MM.1S (cell line): ENCODE results near the gene ZNF479.
"Not testable (repeated sequence)": the region's sequence is repeated elsewhere in the genome, so short reads cannot be mapped to it uniquely, and the experiment has no call there.

Experiments
- DNase-seq: peaks from one replicate; pipeline ENCODE4 v3.0.0-alpha.2; 2015
- H2AFZ ChIP-seq: fragments of 300-600 bp; sonication (generic); 2 replicates; pipeline ENCODE4 v1.6.0; 2016; ENCODE audit warnings: antibody characterized with exemption, low read length
- H3F3A ChIP-seq: fragments of 300-600 bp; sonication (generic); 2 replicates; pipeline ENCODE4 v1.6.1; 2016; ENCODE audit warnings: mild to moderate bottlenecking, antibody characterized with exemption, low read length, moderate library complexity, mixed read lengths; ENCODE audit not compliant: insufficient read depth
- H3K27ac ChIP-seq: fragments of 300-600 bp; sonication (generic); 2 replicates; pipeline ENCODE4 v1.5.1; 2016; ENCODE audit warnings: mild to moderate bottlenecking, low read length
- H3K27me3 ChIP-seq: fragments of 300-600 bp; sonication (generic); replicated peaks from 2 replicates; pipeline ENCODE4 v1.6.0; 2016; ENCODE audit warnings: low read length; ENCODE audit not compliant: insufficient read depth
- H3K36me3 ChIP-seq: fragments of 300-600 bp; sonication (generic); replicated peaks from 2 replicates; pipeline ENCODE4 v1.6.1; 2016; ENCODE audit warnings: mild to moderate bottlenecking, low read length, mixed read lengths; ENCODE audit not compliant: insufficient read depth
- H3K4me1 ChIP-seq: fragments of 300-600 bp; sonication (generic); 2 replicates; pipeline ENCODE4 v1.6.1; 2016; ENCODE audit warnings: low read length, mixed read lengths
- H3K4me2 ChIP-seq: fragments of 300-600 bp; sonication (generic); 2 replicates; pipeline ENCODE4 v1.6.0; 2016; ENCODE audit warnings: low read depth, low read length
- H3K4me3 ChIP-seq: fragments of 300-600 bp; sonication (generic); 2 replicates; pipeline ENCODE4 v1.5.1; 2016; ENCODE audit warnings: low read length, mixed read lengths
- H3K79me2 ChIP-seq: fragments of 300-600 bp; sonication (generic); 2 replicates; pipeline ENCODE4 v1.6.1; 2016; ENCODE audit warnings: mixed run types, low read length, mixed read lengths
- H3K9ac ChIP-seq: fragments of 300-600 bp; sonication (generic); 2 replicates; pipeline ENCODE4 v1.6.1; 2016; ENCODE audit warnings: low read length, mixed read lengths
- H3K9me2 ChIP-seq: fragments of 300-600 bp; sonication (generic); replicated peaks from 2 replicates; pipeline ENCODE4 v1.6.1; 2016; ENCODE audit warnings: mild to moderate bottlenecking, low read length, mixed read lengths; ENCODE audit not compliant: insufficient read depth
- H3K9me3 ChIP-seq: fragments of 300-600 bp; sonication (generic); replicated peaks from 2 replicates; pipeline ENCODE4 v1.6.1; 2016; ENCODE audit warnings: mild to moderate bottlenecking, low read length, mixed read lengths; ENCODE audit not compliant: insufficient read depth
- H4K20me1 ChIP-seq: fragments of 300-600 bp; sonication (generic); 2 replicates; pipeline ENCODE4 v1.6.1; 2016; ENCODE audit warnings: mild to moderate bottlenecking, low read length, moderate library complexity, mixed read lengths; ENCODE audit not compliant: insufficient read depth
- CTCF ChIP-seq: fragments of 300-600 bp; sonication (generic); IDR thresholded peaks from 2 replicates; pipeline ENCODE4 v1.5.1; 2016; ENCODE audit warnings: antibody characterized with exemption, low read length, mixed read lengths
- EZH2 ChIP-seq: fragments of 300-600 bp; sonication (generic); optimal IDR thresholded peaks from 2 replicates; pipeline ENCODE3; 2017; ENCODE audit warnings: low read depth, mild to moderate bottlenecking, antibody characterized with exemption, low read length, mixed read lengths
- EZH2phosphoT487 ChIP-seq: fragments of 300-600 bp; sonication (generic); IDR thresholded peaks from 2 replicates; pipeline ENCODE4 v1.6.1; 2018; ENCODE audit warnings: antibody characterized with exemption, low read length

ZNF479 gene

GRCh38 chr7:57132336-57132735 is at the start of gene ZNF479:
TSS of gene ZNF479 (minus strand) at chr7:57132436. CDS start at chr7:57132324, 112 bp downstream.
- H3K9me2 ChIP-seq, H3K4me3 ChIP-seq, H4K20me1 ChIP-seq, H3K4me1 ChIP-seq, H3K27me3 ChIP-seq, H3K9me3 ChIP-seq, DNase-seq, H3K4me2 ChIP-seq, H2AFZ ChIP-seq, H3K9ac ChIP-seq, H3K36me3 ChIP-seq, H3K27ac ChIP-seq, H3F3A ChIP-seq, H3K79me2 ChIP-seq: not testable (repeated sequence)

DNA sequence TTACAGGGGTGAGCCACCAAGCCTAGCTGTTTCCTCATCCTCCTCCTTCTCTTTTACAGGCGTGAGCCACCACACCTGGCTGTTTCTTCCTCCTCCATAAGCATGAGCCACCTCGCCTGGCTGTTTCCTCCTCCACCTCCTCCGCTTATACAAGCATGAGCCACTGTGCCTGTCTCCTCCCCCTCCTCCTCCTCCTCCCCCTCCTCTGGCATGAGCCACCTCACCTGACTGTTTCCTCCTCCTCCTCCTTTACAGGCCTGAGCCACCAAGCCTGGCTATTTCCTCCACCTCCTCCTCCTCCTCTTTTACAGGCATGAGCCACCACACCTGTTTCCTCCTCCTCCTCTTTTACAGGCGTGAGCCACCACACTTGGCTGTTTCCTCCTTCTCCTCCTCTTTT is 49.8 kb upstream of the ZNF479 start:
- Histone ChIP-seq H3K4me3 (no peak overlapping the region), H3K9me3 (no peaks in the 10 kb centered on the region), H2AFZ (no peak overlapping the region), H3K36me3 (no peaks in the 10 kb centered on the region), H3K4me2 (no peak overlapping the region), H3K9ac (no peak overlapping the region), H3K79me2 (no peaks in the 10 kb centered on the region), H3K4me1 (no peaks in the 10 kb centered on the region), H3K27ac (no peak overlapping the region), H4K20me1 (no peaks in the 10 kb centered on the region), H3F3A (no peaks in the 10 kb centered on the region), H3K27me3 (no peaks in the 10 kb centered on the region), H3K9me2 (no peaks in the 10 kb centered on the region)
- DNase-seq, result no peak
- no peak for TF ChIP-seq EZH2
- TF ChIP-seq CTCF, result no peak
- TF ChIP-seq EZH2phosphoT487, result no peak

GRCh38 chr7:57181281-57181680 is 49.0 kb upstream of the ZNF479 start:
- Histone ChIP-seq H3K9me3 (no peaks in the 10 kb centered on the region), H4K20me1 (no peaks in the 10 kb centered on the region), H3K27me3 (no peaks in the 10 kb centered on the region), H2AFZ (no peak overlapping the region), H3K9me2 (no peaks in the 10 kb centered on the region), H3K9ac (no peak overlapping the region), H3K4me2 (no peak overlapping the region), H3F3A (no peaks in the 10 kb centered on the region), H3K36me3 (no peaks in the 10 kb centered on the region), H3K27ac (no peak overlapping the region), H3K4me1 (no peaks in the 10 kb centered on the region), H3K79me2 (no peaks in the 10 kb centered on the region), H3K4me3 (no peak overlapping the region)
- no peak for DNase-seq
- TF ChIP-seq CTCF, result no peak
- TF ChIP-seq EZH2, result no peak
- TF ChIP-seq EZH2phosphoT487, result no peak

DNA sequence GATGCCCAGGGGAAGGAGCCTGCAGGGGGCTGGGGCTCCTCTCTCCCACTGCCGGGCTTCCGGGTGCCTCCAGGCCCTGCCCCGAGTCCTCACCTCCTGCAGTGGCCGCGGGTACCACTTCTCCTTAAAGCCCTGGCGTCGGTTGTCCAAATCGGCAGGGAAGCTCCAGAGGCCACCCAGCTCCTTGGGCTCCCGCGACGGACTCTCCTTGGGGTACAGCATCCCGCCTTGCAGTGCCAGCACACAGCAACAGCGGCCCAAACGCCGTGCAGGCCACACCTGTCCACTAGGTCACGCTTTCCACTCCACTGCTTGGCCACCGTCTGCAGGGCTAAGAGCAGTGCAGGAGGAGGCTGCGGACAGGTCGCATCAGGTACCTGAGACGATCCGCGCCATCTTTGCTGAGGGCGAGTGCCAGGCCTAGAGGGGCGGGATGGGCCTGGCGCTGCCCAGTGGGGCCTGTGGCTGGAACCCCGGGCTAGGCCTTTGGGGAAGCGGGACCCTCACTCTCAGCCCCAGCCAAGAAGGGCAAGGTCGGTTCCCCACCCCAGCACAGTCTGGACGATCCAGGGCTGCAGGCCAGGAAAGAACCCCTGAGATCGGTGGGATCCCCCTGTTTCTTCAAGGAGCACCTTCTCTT is 47.7 kb upstream of the ZNF479 start:
- Histone ChIP-seq H3K4me3 (no peak overlapping the region), H2AFZ (no peak overlapping the region), H3K9ac (no peak overlapping the region), H4K20me1 (no peaks in the 10 kb centered on the region), H3K27ac (no peak overlapping the region), H3K4me1 (no peaks in the 10 kb centered on the region), H3F3A (no peaks in the 10 kb centered on the region), H3K4me2 (no peak overlapping the region), H3K27me3 (no peaks in the 10 kb centered on the region), H3K36me3 (no peaks in the 10 kb centered on the region), H3K79me2 (no peaks in the 10 kb centered on the region), H3K9me2 (no peaks in the 10 kb centered on the region), H3K9me3 (no peaks in the 10 kb centered on the region)
- DNase-seq, result no peak
- TF ChIP-seq EZH2 (no peak), EZH2phosphoT487 (no peak), CTCF (no peak)
